HG03378 (cell line): ENCODE measurements around the gene ZFP69B.

Source experiments
- ATAC-seq: cut with Tn5 transposase; IDR thresholded peaks from one replicate; pipeline ENCODE4 v1.9.1; 2021; ENCODE audit warnings: mild to moderate bottlenecking, moderate library complexity; ENCODE audit not compliant: unreplicated experiment

Gene ZFP69B

DNA sequence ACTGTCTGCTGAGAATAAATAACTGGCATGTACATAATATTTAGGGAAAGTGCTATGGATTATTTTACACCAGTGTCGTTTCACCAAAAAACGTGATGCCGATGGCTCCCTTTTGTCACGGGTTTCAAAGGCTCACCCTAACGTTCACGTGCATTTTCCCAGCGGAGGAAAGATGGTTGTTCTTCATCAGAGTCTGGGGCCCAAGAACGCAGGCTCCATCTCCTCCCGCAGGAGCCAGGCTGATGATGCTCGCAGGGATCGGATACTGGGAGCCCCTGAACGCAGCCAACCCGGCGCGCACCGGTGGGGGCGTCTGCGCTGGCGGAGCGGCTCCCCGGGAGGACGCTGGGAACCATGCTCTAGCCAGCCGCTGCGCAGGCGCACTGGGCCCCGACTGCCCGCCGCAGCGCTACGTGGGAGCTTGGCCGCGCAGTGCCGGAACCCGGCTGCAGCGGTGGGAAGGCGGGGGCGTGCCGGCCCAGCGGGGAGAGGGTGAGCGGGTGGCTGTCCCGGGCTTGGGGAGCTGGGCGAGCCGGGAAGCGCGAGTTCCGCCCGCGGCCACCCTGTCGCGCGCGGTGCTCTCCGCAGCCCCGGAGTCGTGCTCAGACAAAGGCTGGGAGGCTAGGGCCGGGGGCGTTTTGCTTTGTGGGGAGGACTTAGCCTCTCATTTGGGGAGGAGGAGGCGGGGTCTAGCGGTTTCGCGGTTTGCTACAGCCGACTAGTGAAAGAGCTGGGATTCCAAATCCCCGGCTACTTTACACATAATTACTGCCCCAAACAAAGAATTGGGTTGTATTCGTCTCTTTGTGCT lies at the start of gene ZFP69B:
TSS of gene ZFP69B (plus strand) at position 793 of the 811 bp plus-strand sequence. CDS start 486 bp downstream, outside the sequence.
- peak; percentile 40 for ATAC-seq

DNA sequence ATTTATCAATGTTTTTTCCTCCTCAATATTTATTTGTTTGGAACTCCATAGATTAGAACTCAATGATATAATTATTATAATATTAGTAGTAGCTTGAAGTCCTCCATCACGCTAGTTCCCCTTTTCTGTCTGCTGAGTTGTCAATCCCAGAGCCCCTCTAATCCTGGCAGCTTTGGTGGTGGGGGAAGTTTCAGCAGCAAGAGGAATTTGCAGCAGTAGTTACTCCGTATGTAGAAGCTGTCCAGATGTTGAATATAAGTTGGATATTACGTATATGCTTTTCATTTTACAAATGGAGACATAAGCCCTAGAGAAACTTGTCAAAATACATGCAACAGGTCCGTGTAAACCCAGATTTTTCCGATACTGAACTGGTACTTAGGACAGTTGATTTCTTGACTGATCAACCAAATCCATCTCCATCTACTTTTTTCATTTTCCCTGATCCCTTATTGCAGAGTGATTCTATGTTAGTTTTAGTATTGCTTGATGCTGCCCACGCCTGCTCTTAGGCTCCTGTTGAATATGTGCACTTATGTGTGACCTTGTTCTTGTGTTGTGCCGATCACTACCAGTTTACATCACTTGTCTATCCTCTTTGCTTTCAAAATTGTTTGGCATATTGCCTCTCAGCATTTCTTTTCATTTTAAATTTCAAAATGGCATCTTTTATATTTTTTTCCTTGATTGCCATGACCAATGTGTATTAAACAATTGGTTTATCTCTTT lies 48.6 kb upstream of the ZFP69B start:
- no peak for ATAC-seq

GRCh38 chr1:40404670-40405462 lies 45.4 kb upstream of the ZFP69B start:
- ATAC-seq, result no peak

GRCh38 chr1:40405812-40406211 lies 44.5 kb upstream of the ZFP69B start:
- no peak for ATAC-seq

GRCh38 chr1:40407453-40407852 lies 42.8 kb upstream of the ZFP69B start:
- no peak for ATAC-seq

DNA sequence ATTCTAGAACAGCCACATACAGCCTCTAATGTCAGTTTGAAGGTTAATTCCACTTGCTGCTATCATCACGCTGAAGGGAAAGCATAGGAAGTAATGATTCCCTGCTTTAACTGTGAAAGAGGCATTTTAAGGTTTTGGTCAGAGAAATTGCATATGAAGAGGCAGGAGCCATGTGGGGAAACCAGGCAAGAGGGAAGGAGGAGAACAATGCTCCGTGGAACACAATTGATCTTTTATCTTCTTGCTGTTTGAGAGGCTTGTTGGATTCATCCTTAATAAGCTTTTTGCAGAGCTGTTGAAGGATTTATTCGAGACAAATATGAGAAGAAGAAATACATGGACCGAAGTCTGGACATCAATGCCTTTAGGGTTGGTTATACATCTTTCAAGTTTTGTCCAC lies 40.8 kb upstream of the ZFP69B start:
- ATAC-seq, result no peak

- no peak for ATAC-seq
These were observed 39.0 kb upstream of the ZFP69B start for GRCh38 chr1:40411294-40411693.

- no peak for ATAC-seq
These were observed 38.4 kb upstream of the ZFP69B start for GRCh38 chr1:40411843-40412242.

DNA sequence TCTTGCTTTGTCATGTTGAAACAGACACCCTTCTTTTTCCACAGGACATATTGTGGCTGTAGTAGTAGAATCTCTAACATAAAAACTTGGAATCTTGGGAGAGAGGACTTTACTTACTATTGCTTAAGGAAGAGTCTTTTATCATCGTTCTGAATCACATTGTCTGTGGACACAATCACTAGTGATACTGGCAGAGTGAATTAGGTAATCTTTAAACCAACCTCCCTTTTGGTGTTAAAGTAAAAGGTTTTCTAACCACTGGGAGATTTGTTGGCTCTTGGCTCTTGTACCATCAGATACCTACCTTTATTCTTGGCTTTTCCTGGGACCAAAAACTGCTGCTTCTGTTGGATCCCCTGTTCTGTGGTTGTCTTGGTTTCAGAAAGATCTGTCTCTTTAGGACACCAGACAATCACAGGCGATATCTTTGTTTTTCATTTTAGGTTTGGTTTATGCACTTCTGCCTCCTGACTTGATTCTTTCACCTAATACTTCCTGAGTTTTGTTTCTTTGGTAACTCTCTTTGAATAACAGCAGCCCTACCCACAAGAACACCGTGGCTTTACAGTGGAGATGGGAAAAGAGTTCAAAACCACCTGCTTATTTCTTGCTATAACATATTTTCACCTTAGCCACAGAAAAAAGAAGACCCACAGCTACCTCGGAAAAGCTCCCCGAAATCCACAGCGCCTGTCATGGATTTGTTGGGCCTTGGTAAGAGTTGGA lies 36.6 kb upstream of the ZFP69B start:
- ATAC-seq, result no peak

DNA sequence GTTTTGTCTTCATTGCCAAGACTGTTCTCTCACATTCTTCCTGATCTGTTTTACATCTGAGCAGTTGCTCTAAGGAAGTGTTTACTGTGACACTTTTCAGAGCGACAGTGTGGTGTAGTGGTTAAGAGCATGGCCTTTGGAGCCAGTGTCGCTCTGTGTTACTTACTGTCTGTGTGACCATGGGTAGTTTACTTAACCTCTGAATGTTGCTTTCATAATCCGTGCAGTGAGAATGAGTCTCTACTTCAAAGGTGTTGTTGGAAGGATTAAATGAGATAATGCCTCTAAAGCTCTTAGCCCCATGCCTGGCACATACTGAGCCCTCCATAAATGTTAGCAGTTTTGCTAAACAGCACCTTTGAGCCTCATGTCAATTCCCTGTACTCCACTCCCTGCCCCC lies 35.9 kb upstream of the ZFP69B start:
- ATAC-seq, result no peak

DNA sequence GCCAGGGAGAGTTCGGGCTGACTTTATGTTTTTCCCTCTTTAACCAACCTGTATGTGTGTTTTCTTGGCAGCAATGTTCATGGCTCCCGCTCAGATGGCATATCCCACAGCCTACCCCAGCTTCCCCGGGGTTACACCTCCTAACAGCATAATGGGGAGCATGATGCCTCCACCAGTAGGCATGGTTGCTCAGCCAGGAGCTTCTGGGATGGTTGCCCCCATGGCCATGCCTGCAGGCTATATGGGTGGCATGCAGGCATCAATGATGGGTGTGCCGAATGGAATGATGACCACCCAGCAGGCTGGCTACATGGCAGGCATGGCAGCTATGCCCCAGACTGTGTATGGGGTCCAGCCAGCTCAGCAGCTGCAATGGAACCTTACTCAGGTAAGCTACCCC lies 33.6 kb upstream of the ZFP69B start:
- ATAC-seq, result no peak

GRCh38 chr1:40421431-40422384 lies 28.6 kb upstream of the ZFP69B start:
- ATAC-seq, result no peak

DNA sequence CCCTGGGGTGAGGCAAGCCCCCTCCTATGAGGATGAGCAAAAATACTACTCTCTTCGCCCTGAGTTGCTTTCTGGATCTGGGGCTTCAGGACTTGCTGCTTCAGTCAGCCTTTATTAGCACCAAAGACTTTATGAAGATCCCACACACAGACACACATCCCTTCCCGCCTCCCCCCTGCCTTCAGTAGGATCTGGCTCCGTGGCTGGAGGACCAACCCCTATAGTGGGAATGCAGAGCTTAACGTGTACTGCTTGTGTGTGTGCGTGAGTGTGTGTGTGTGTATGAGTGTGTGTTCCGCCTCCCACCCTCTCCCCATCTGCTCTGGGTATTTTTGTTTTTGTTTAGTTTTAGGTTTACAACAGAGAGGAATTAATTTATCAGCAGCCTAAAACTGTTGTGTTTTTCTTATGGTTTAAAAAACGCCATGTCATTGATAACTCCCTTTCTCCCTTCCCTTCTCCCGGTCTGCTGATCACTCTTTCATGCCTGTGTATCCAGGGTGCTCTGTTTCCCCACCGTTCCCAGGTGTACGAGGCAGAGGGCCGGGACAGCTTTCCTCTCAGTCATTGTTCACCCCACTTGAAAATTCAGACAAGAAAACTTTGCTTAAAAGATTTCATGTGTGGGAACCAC lies 27.5 kb upstream of the ZFP69B start:
- no peak for ATAC-seq

GRCh38 chr1:40423264-40423642 lies 27.0 kb upstream of the ZFP69B start:
- no peak for ATAC-seq

- no peak for ATAC-seq
These were observed 26.2 kb upstream of the ZFP69B start for GRCh38 chr1:40423951-40424618.

- no peak for ATAC-seq
These were observed 25.1 kb upstream of the ZFP69B start for GRCh38 chr1:40425198-40425597.

- no peak for ATAC-seq
These were observed 18.9 kb upstream of the ZFP69B start for GRCh38 chr1:40431385-40431784.

GRCh38 chr1:40432644-40433390 lies 17.5 kb upstream of the ZFP69B start:
- no peak for ATAC-seq
